Globus pallidus (tissue), 1 donor: Measurements from ENCODE around the gene PRKN.

Source experiments
- DNase-seq: peaks from one replicate; pipeline ENCODE4 v3.0.0-alpha.2; 2015; ENCODE audit warnings: low spot score

The PRKN gene

GRCh38 chr6:162053084-162053483 lies 674.5 kb downstream of the PRKN start:
- DNase-seq = no peak

DNA sequence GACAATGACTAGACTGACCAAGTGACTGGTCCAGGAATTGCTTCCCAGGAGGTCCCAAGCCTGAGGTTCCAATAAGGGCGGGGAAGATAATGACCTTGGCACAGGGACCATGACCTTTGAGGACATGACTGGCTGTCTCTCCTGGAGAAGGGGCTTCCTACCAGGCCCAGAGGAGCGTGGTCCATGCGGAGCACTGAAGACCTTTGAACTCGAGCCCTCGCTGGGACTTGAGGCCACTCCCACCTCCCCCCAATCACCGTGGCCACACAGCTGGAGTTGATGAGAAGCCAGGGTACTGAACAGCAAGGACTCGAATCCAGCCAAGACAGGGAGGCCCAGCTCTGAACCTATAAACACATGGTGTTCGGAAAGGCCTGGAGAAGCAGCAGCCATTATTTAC lies 677.0 kb downstream of the PRKN start:
- no peak for DNase-seq

GRCh38 chr6:162046324-162046723 lies 681.2 kb downstream of the PRKN start:
- no peak for DNase-seq

GRCh38 chr6:162032620-162033019 lies 694.9 kb downstream of the PRKN start:
- no peak for DNase-seq

GRCh38 chr6:162029873-162030576 lies 697.5 kb downstream of the PRKN start:
- DNase-seq = no peak

DNA sequence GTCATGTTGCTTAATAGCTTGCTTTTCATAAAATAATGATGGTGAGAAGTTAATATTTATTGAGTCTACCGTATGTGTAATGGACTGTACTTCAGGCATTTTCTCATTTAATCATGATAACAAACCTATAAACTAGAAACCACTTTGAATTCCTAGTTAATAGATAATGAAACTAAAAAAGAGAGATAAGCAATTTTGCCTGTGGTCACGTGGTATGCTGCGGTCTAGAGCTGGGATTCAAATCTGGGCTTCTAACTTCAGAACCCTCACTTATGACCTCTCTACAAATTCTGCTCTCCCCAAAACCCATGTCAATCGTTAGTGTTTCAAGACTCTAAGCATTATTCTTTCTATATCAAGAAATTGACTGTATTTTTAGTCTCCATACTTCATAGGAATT lies 700.7 kb downstream of the PRKN start:
- DNase-seq = no peak

- no peak for DNase-seq
Observed at GRCh38 chr6:162026031-162026430, 701.5 kb downstream of the PRKN start.

DNA sequence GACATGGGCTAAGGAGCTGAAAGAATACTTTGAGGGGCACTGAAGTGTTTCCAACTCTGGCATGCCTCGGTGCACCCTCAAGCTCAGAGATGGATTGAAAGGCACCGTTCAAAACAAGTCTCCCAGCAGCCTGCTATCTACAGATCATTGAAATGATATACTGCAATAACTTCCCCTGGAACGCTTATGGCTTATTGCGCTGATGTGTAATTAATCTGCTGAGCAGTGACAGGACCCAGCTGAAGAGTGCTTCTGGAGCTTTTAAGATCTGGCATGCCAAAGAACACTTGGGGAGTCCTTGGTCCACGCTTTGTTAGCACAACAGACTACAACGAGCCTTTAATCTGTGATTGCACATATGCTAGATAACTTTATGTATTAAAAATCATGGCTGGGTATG lies 708.2 kb downstream of the PRKN start:
- no peak for DNase-seq

DNA sequence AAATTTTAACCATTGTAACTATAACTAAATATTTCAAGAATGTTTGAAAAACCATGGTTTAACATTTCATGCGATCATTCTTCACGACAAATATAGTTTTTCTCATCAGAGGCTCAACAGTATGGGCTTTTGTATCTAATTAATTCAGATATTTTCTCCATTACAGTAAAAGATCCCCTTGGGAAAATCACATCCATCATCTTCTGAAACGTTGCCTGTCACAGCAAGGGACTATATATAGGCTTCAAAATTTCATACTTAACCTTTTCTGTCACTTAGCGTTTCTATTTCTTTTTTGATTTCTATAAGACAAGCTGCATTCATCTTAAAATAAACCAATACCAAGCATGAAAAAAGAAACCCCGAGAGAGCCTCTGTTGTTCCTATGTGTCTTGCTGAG lies 710.0 kb downstream of the PRKN start:
- DNase-seq = no peak

- no peak for DNase-seq
Observed at GRCh38 chr6:162014069-162014811, 713.3 kb downstream of the PRKN start.

DNA sequence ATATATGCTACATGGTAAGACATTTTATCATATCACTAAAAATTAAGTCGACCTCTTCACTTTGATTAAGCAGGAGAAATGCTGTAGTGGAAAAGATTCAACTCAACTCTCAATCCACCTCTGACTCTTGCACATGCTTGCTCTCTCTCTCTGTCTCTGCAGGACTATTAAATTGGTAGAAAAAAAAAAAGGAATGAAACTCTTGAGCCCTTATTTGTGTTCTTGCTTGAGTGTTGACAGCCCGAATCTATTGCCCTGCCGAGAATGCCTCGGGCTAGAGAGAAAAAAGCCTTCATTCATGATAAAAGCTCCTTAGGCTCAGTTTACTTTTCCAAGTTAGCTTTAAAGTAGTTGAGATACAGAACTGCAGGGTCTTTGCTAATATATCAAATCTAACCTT lies 722.2 kb downstream of the PRKN start:
- no peak for DNase-seq

GRCh38 chr6:161996783-161997182 lies 730.8 kb downstream of the PRKN start:
- DNase-seq = no peak

DNA sequence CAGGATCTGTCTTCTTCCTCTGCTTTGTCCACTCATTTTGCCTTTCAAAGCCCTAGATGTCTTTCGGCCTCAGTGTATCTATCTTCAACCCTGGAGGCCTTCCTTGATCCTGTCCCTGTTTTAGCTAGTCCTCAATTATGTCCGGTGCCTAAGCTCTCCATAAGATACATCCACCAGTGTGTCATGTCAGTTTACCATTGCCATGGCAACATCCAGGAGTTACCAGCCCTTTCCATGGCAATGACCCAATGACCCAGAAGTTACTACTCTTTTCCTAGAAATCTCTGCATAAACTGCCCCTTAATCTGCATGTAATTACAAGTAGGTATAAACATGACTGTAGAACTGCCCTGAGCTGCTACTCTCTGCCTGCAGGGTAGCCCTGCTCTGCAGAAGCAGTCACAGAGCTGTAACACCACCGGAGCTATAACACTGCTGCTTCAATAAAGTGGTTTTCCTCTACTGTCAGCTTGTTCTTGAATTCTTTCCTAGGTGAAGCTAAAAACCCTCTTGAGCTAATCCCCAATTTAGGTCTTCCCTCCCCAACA lies 741.6 kb downstream of the PRKN start:
- no peak for DNase-seq

GRCh38 chr6:161984713-161985112 lies 742.9 kb downstream of the PRKN start:
- no peak for DNase-seq

DNA sequence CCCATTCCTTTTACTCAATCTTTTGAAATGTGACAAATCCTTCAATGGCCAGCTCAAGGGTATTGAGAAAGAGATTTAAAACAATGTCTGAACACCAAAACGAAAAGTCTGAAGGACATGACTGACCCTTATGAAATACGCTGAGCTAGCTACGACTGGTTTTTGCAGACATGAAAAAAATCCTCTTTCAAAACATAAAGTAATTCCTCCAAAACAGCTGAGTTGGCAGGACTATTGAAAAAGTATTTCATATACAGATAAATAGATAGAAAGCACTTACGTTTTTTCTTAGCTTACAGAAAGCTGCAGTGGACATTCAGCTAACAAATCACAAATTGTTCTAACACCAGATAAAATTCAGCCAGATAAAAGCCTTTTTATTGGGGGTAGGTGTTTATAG lies 751.0 kb downstream of the PRKN start:
- no peak for DNase-seq

DNA sequence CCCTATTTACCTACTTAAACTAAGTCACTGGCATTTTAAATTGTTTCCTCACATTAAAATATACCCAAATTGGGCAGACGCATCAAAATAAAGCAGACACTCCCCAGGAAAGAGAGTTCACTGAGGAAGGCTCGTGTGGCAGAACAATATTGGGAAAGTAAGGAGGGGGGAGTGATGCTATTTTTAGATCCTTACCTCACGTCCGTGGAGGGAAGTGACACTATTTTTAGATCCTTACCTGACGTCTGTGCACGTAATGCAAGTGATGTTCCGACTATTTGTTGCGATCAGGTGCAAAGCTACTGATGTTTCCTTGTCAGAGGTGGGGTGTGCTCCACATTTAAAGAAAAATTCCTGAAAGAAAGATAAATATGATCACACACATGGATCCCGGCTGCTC lies 754.5 kb downstream of the PRKN start:
- no peak for DNase-seq

DNA sequence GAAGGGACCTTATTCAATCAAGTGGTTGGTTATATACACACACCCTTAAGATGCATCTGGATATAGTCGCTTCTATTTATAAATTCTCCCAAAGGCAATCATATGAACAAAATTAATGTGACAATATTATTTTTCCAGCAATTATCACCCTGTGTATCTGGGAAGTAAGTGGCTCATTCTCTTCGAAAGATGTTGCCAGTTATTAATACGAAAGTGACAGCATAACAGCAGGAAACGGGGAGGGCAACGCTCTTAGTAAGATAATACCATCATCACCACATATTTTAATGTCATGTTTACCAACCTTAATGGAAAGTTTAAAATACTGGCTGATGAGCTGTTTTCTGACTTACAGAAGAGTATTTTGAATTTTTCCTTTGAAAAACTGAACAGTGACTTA lies 756.5 kb downstream of the PRKN start:
- DNase-seq = no peak

DNA sequence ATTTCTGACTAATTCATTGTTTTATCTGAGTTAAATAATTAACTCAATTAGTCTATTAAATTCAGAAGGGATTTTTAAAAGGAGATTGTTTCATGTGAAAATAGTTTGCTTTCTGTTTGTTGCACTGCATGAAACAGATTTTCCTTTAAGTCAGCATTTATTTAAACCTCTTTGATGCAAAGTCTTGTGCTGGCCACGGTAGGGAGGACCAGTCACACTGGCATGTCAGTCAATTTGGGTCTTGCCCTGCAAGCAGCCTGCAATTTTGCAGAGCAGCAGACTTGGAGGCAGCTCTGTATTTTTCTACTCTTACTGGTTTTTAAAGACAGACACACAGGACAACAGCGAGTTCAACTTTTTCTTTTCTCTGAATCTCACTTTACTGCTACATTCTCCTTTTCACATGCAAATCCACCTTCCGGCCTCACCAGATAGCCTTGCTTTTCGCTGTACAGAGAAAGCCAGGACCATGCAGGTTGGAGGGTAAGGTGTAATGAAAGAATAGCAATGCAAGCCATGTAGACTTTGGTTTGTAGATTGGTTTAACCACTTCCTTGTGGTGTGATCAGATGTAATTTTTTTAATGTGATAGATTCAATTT lies 763.8 kb downstream of the PRKN start:
- no peak for DNase-seq

DNA sequence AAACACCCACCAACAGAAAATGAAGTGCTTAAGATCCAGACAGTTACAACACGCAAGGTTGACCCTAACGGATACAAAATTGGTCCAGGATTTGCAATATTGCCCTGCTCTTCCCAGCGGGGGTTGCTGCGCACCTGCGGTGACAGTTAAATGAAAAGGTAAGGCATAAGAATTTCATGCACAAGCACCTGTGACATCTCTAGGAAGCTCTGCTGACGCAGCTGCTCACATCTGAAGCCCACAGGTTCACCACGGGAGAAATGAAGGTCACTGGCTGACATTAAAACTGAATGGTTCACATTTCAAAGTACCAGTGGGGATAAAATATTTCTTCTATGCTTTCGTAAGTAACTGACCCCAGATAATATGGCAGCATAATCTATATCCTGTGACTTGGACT lies 764.4 kb downstream of the PRKN start:
- no peak for DNase-seq

DNA sequence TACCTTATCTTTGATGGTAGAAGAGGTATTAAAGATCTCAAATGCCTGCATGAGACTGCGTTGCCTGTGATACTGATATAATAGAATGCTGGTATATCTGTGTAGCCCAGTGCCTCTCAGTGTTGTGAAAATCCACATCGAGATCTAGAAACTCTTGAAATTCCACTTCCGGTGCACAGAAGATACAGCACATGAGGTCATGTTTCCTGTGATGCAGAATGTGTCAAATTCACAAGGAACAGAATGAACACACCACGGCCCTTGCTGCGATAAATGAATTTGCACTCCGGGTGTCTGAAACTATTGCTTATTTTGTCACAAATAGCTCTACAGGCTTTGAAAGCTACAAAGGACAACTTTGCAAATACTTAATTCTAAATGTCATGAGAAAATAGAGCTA lies 765.8 kb downstream of the PRKN start:
- no peak for DNase-seq

- no peak for DNase-seq
Observed at GRCh38 chr6:161961046-161961445, 766.5 kb downstream of the PRKN start.

DNA sequence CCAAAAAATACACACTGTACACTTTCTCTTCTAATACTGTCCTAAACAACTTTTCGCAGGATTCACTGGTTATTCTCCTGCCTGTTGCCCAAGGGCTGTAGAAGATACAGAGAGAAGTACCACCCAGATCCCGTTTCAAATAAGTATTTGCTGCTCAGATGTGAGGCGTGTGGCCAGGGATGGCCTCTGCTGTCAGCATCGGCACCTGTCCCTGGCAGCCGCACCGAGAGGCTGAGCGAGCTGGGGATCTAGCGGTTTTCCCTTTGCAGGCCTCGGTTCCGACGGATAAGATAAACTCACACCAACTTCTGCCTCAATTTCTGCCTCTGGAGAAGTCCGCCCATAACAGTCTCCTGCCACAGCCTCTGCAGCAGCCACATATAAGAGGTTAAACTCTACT lies 768.5 kb downstream of the PRKN start:
- DNase-seq = no peak

GRCh38 chr6:161956082-161956481 lies 771.5 kb downstream of the PRKN start:
- no peak for DNase-seq
